Mucosa of stomach (tissue), 1 donor: ENCODE data around the gene CAPN13.

Source experiments
- H3K27me3 ChIP-seq: one replicate; pipeline ENCODE4 v1.7.0; 2013; ENCODE audit warnings: mild to moderate bottlenecking, low read length; ENCODE audit not compliant: control insufficient read depth, insufficient read depth
- H3K36me3 ChIP-seq: one replicate; pipeline ENCODE4 v1.7.0; 2013; ENCODE audit warnings: low read length; ENCODE audit not compliant: control insufficient read depth, insufficient read depth
- H3K4me1 ChIP-seq: one replicate; pipeline ENCODE4 v1.7.0; 2013; ENCODE audit warnings: mild to moderate bottlenecking, low read length; ENCODE audit not compliant: control insufficient read depth, insufficient read depth
- H3K4me3 ChIP-seq: one replicate; pipeline ENCODE4 v1.7.0; 2013; ENCODE audit warnings: low read length
- H3K9ac ChIP-seq: one replicate; pipeline ENCODE4 v1.7.0; 2013; ENCODE audit warnings: mild to moderate bottlenecking, low read length, moderate library complexity
- H3K9me3 ChIP-seq: one replicate; pipeline ENCODE4 v1.7.0; 2013; ENCODE audit warnings: mild to moderate bottlenecking, low read length, moderate library complexity; ENCODE audit not compliant: control insufficient read depth
- donor health status: Pancreatic carcinoma.

Gene CAPN13

GRCh38 chr2:30768708-30769480, 38.4 kb downstream of the CAPN13 start:
- peaks cover 4% of the 10 kb centered on the region for H3K4me1 ChIP-seq
- H3K4me3 ChIP-seq = no peak overlapping the region
- no peaks in the 10 kb centered on the region for H3K36me3 ChIP-seq

DNA sequence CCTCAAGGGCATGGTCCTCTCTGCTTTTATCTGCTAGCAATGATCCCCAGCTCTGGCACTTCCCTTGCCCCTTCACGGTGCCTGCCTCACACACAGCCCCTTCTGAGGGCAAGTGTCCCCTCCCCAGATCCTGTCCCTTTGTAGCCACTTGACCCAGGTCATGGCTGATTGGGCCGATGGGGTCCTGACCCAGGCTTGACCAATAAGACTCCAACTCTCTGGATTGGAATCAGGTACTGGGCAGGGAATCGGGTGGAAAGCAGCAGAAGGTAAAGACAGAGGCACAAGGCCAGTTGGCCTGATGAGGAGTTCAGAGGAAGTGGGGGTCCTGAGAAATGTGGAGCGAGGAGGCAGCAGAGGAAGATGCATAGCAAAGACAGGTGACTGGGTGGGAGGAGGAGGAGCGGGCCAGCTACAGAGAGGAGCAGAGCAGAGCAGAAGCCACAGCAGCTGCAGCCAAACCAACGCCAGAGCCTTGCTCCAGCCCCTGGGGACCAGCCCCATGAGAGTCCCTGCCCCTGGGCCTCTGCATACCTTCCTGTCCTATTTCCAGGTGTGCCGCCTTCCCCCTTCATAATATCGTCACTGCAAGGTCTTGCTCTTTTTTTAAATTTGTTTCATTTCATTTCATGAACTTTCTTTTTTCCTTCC, 39.1 kb downstream of the CAPN13 start:
- Histone ChIP-seq H3K36me3 (no peaks in the 10 kb centered on the region), H3K4me3 (no peak overlapping the region), H3K9me3 (no peaks in the 10 kb centered on the region), H3K27me3 (no peaks in the 10 kb centered on the region), H3K4me1 (peaks cover 4% of the 10 kb centered on the region), H3K9ac (no peak overlapping the region)

More at GRCh38 chr2:30768708-30769480, 38.4 kb downstream of the CAPN13 start:
- no peak overlapping the region for H3K9ac ChIP-seq
- no peaks in the 10 kb centered on the region for H3K9me3 ChIP-seq
- no peaks in the 10 kb centered on the region for H3K27me3 ChIP-seq

DNA sequence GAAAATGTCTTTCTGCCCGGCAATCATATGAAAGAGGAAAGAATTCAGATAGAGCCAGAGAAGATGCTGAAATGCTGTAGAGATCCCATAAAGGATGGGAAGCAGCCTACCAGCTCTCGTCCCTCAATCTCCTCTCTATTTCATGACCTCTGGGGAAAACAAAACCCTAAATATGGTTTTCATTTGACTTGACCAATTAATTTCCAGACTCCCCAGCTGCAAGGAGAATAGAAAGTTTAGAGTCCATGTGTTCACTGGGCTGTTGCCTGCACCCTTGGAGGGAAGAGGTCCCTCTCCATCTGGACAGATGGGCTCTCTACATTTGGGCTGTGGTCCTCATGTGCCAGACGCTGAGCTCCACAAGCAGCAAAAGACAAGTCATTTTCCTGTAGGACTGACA, 40.6 kb downstream of the CAPN13 start:
- Histone ChIP-seq H3K36me3 (peaks cover 6% of the 10 kb centered on the region), H3K4me1 (peaks cover 4% of the 10 kb centered on the region), H3K9me3 (no peaks in the 10 kb centered on the region), H3K9ac (no peak overlapping the region), H3K4me3 (no peak overlapping the region), H3K27me3 (no peaks in the 10 kb centered on the region)

DNA sequence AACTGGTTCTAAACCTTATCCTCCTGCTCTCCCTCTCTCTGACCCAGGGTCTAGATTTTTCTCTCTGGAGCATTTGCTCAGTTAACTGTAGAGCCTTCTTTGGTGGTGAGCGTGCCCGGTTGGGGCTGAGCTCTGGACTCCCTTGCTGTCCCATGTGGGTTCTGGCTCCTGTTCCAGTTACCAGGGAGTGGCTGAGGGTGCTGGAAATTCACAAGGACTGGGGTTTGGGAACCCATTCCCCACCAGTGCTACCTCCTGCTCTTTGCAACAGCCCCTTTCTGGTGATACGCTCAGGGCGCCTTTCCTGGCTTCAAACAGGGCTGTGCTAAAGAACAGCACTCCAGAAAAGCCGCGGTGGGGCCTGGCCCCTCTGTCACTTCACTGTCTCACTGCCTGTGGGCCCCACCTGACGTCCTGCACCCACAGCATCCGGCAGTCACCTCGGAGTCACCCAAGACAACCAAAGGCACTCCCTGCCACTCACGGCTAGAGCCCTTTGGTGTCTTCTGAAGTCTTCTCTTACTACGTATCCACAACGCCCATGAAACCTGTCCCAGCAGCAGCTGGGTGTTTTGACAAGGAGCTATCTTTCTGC, 41.3 kb downstream of the CAPN13 start:
- Histone ChIP-seq H3K4me1 (peaks cover 4% of the 10 kb centered on the region), H3K36me3 (peaks cover 6% of the 10 kb centered on the region), H3K9me3 (no peaks in the 10 kb centered on the region), H3K27me3 (no peaks in the 10 kb centered on the region), H3K9ac (no peak overlapping the region), H3K4me3 (no peak overlapping the region)

- no peak overlapping the region for H3K9ac ChIP-seq
- H3K4me1 ChIP-seq = no peaks in the 10 kb centered on the region
- H3K4me3 ChIP-seq = no peak overlapping the region
- H3K27me3 ChIP-seq = no peaks in the 10 kb centered on the region
- peaks cover 6% of the 10 kb centered on the region for H3K36me3 ChIP-seq
- no peaks in the 10 kb centered on the region for H3K9me3 ChIP-seq
These were observed 42.1 kb downstream of the CAPN13 start for GRCh38 chr2:30765191-30765590.

DNA sequence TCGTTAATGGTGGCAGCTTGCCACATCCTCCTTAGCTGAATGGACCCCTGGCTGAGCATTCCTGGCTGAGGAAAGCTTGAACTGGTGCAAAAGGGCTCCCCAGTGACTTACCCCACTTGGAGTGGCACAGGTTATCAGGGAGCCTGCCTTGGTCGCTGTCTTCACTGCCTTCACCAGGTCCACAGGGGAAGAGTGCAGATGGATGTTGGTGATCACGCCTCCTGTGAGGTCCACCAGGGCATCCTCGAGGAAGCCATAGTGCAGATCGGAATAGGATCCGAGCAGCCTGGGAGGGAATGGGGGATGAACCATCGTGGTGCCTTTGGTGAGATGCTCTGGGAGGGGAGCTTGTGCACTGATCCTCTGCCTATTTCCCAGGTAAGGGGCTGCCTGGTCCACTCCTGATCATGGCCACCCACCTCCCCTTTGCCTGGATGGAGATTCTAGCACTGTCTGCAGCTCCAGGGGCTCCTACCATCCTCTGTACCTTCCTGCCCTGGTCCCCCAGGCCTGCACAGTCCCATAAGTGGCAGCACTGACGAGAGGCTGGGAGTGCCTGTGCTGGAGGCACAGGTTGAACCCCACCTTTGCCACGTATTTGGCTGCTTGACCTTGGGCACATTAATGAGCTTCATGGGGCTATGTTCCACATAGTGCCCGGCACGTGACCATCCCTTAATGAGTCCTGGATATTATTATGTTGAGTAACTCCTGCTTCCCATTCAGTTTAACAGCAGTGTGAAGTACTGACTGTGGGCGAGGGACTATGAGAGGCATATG, 43.0 kb downstream of the CAPN13 start:
- H3K9ac ChIP-seq = no peak overlapping the region
- no peaks in the 10 kb centered on the region for H3K4me1 ChIP-seq
- no peaks in the 10 kb centered on the region for H3K9me3 ChIP-seq
- no peaks in the 10 kb centered on the region for H3K27me3 ChIP-seq
- peaks cover 6% of the 10 kb centered on the region for H3K36me3 ChIP-seq
- H3K4me3 ChIP-seq = no peak overlapping the region

DNA sequence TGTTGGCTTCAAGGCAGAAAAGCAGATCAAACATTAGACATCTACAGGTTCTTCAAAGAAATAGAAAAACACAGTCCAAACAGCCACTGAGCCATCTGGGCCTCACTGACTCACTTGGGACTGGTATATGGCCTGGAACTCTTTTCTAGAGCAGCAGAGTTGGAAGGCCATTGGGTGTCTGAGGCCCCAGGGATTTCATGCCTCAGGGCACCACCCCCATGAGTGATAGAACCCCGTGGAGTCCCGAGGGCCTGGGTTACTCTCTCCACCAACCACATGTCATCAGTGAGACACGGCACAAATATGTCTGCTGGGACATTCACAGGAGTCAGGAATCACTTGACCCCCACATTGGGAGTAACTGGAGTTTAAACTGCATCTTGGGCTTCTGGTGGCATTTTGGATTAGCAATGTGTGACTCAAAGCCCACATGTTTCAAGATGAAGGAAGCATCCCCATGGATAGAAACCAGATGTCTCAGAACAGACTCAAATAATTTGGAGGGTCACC, 44.0 kb downstream of the CAPN13 start:
- H3K36me3 ChIP-seq = peaks cover 6% of the 10 kb centered on the region
- no peak overlapping the region for H3K4me3 ChIP-seq
- H3K9me3 ChIP-seq = no peaks in the 10 kb centered on the region
- no peaks in the 10 kb centered on the region for H3K4me1 ChIP-seq
- no peaks in the 10 kb centered on the region for H3K27me3 ChIP-seq
- H3K9ac ChIP-seq = no peak overlapping the region

- H3K27me3 ChIP-seq = no peaks in the 10 kb centered on the region
- no peaks in the 10 kb centered on the region for H3K9me3 ChIP-seq
- H3K4me1 ChIP-seq = peaks cover 3% of the 10 kb centered on the region
- peaks cover 6% of the 10 kb centered on the region for H3K36me3 ChIP-seq
- no peak overlapping the region for H3K9ac ChIP-seq
- no peak overlapping the region for H3K4me3 ChIP-seq
These were observed 46.0 kb downstream of the CAPN13 start for GRCh38 chr2:30761226-30761625.

- Histone ChIP-seq H3K36me3 (peaks cover 6% of the 10 kb centered on the region), H3K9me3 (no peaks in the 10 kb centered on the region), H3K9ac (no peak overlapping the region), H3K4me1 (peaks cover 9% of the 10 kb centered on the region), H3K27me3 (no peaks in the 10 kb centered on the region), H3K4me3 (no peak overlapping the region)
These were observed 47.8 kb downstream of the CAPN13 start for GRCh38 chr2:30759481-30759880.

GRCh38 chr2:30758191-30758651, 49.0 kb downstream of the CAPN13 start:
- H3K4me1 ChIP-seq = peaks cover 9% of the 10 kb centered on the region
- no peak overlapping the region for H3K4me3 ChIP-seq
- H3K36me3 ChIP-seq = peaks cover 6% of the 10 kb centered on the region
- H3K27me3 ChIP-seq = no peaks in the 10 kb centered on the region
- no peak overlapping the region for H3K9ac ChIP-seq
- no peaks in the 10 kb centered on the region for H3K9me3 ChIP-seq

DNA sequence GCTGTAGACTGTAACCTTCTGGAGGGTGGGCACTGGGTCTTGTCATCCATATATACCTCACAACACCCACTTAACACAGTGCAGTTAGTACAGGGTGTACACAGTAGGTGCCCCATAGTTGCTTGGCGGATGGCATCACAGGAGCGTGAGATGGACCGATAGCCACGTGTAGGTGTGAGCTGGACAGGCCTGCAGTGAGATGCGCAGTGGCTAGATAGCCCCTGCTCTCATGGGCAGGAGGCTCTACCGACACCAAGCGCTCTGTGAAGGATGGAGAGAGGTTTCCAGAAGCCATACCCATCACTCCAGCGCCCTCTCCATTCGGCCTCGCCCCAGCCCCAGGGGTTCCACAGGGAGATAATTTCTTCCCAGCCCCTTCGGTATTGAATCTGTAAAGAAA, 49.5 kb downstream of the CAPN13 start:
- Histone ChIP-seq H3K36me3 (peaks cover 6% of the 10 kb centered on the region), H3K4me1 (peaks cover 9% of the 10 kb centered on the region), H3K9ac (no peak overlapping the region), H3K27me3 (no peaks in the 10 kb centered on the region), H3K4me3 (no peak overlapping the region), H3K9me3 (no peaks in the 10 kb centered on the region)
